GM21367 (cell line): ENCODE data around the gene CST9.
"Not testable (repeated sequence)": the region's sequence is repeated elsewhere in the genome, so short reads cannot be mapped to it uniquely, and the experiment has no call there.

Experiments used
- ATAC-seq: cut with Tn5 transposase; IDR thresholded peaks from one replicate; pipeline ENCODE4 v1.9.1; 2021; ENCODE audit not compliant: unreplicated experiment

Gene CST9

GRCh38 chr20:23637282-23638221 lies 31.8 kb upstream of the CST9 start, which contains the start of gene CST3:
TSS of gene CST3 (minus strand) at chr20:23637955. CDS start at chr20:23637862, 93 bp downstream.
- peak; percentile 55 for ATAC-seq

GRCh38 chr20:23636908-23637281 lies 31.2 kb upstream of the CST9 start:
- no peak for ATAC-seq

- ATAC-seq = no peak
These were observed 30.6 kb upstream of the CST9 start for GRCh38 chr20:23636182-23636907.

- not testable (repeated sequence) for ATAC-seq
These were observed 30.0 kb upstream of the CST9 start for GRCh38 chr20:23635768-23636090.

- no peak for ATAC-seq
These were observed 29.5 kb upstream of the CST9 start for GRCh38 chr20:23634985-23635767.

GRCh38 chr20:23634044-23634801 lies 28.5 kb upstream of the CST9 start:
- ATAC-seq = no peak

- ATAC-seq = no peak
These were observed 27.2 kb upstream of the CST9 start for GRCh38 chr20:23632711-23633573.

- ATAC-seq = no peak
These were observed 26.4 kb upstream of the CST9 start for GRCh38 chr20:23631981-23632710.

- ATAC-seq = no peak
These were observed 25.6 kb upstream of the CST9 start for GRCh38 chr20:23631226-23631822.

- no peak for ATAC-seq
These were observed 24.7 kb upstream of the CST9 start for GRCh38 chr20:23630392-23630849.

GRCh38 chr20:23629542-23630391 lies 24.1 kb upstream of the CST9 start:
- no peak for ATAC-seq

GRCh38 chr20:23629017-23629541 lies 23.4 kb upstream of the CST9 start:
- ATAC-seq = no peak

GRCh38 chr20:23628402-23629016 lies 22.8 kb upstream of the CST9 start:
- no peak for ATAC-seq

- no peak for ATAC-seq
These were observed 21.8 kb upstream of the CST9 start for GRCh38 chr20:23627501-23627900.

- no peak for ATAC-seq
These were observed 20.4 kb upstream of the CST9 start for GRCh38 chr20:23626040-23626620.

- no peak for ATAC-seq
These were observed 19.7 kb upstream of the CST9 start for GRCh38 chr20:23625236-23625964.
